ENCODE results near the gene GSC. TPM values are rescaled to one million over a fixed set of nuclear protein-coding genes. Genes with fewer than 3 reads are reported as not detected.

GSC gene
- total RNA-seq, 1 experiment from 2014 or later, result not detected

- Histone ChIP-seq H2BK120ac (ENCODE audit: low read depth, low read length, poor library complexity, severe bottlenecking) (no peak overlapping the region), H3K27me3 (ENCODE audit: insufficient read depth, low read length) (no peaks in the 10 kb centered on the region), H3K79me1 (ENCODE audit: insufficient read depth, low read depth, low read length, poor library complexity, severe bottlenecking) (no peaks in the 10 kb centered on the region), H3K56ac (ENCODE audit: insufficient read length, low read depth, low read length) (no peak overlapping the region), H2BK5ac (ENCODE audit: insufficient read length, low read length) (no peak overlapping the region), H3K79me2 (ENCODE audit: insufficient read depth, low read length) (no peaks in the 10 kb centered on the region), H3K23me2 (ENCODE audit: insufficient read length, low read depth, low read length, poor library complexity, severe bottlenecking) (no peaks in the 10 kb centered on the region), H3T11ph (ENCODE audit: low read length) (no peak overlapping the region), H3K4me2 (ENCODE audit: insufficient read depth, insufficient read length, low read length) (no peak overlapping the region), H4K5ac (ENCODE audit: insufficient read length, low read depth, low read length) (no peak overlapping the region), H3K9ac (ENCODE audit: extremely low read depth, insufficient read length, low read length) (no peak overlapping the region), H3K27ac (ENCODE audit: insufficient read length, low read depth, low read length) (no peak overlapping the region), H3K23ac (ENCODE audit: insufficient read length, low read depth, low read length) (no peak overlapping the region), H2BK12ac (ENCODE audit: insufficient read length, low read depth, low read length) (no peak overlapping the region), H3K18ac (ENCODE audit: insufficient read length, low read depth, low read length) (no peak overlapping the region), H4K20me1 (ENCODE audit: control insufficient read depth, insufficient read depth, insufficient read length) (no peaks in the 10 kb centered on the region), H2AK5ac (ENCODE audit: insufficient read length, low read length) (no peak overlapping the region), H2BK20ac (ENCODE audit: low read depth, low read length, poor library complexity, severe bottlenecking) (no peak overlapping the region), H4K91ac (ENCODE audit: insufficient read length, low read depth, low read length) (no peak overlapping the region), H2AFZ (ENCODE audit: low read length) (no peak overlapping the region), H4K8ac (replicated peaks; ENCODE audit: insufficient read length, low read depth, low read length) (no peak overlapping the region), H2BK15ac (ENCODE audit: low read depth, low read length) (no peak overlapping the region), H3K4me1 (ENCODE audit: insufficient read depth, low read length) (no peaks in the 10 kb centered on the region), H3K9me3 (ENCODE audit: control insufficient read depth, low read depth, low read length) (no peaks in the 10 kb centered on the region), H3K14ac (ENCODE audit: insufficient read depth, low read length) (no peak overlapping the region), H3K4ac (ENCODE audit: low read depth, low read length) (no peak overlapping the region)
- Mint-ChIP-seq H3K4me1 (peaks cover 8 to 15% of the 10 kb centered on the region in 2 experiments), H3K9me3 (no peaks in the 10 kb centered on the region; a peak in 2 of 5 replicates), H3K27me3 (ENCODE audit: low read depth) (peaks cover 5% of the 10 kb centered on the region), H3K4me3 (no peak overlapping the region), H3K27ac (no peak overlapping the region), H3K36me3 (ENCODE audit: insufficient read depth in 1 of 3, low read depth in 3 of 3) (no peaks in the 10 kb centered on the region)
- no peak for TF ChIP-seq CTCF (conservative IDR thresholded peaks at IDR 0.05)
- whole genome bisulfite sequencing (ENCODE audit: extremely low coverage, insufficient read length, low lambda C conversion rate), result no CpG with 5 or more reads among the region's 2 CpGs
- no peak for DNase-seq
These were observed 44.9 kb downstream of the GSC start for GRCh38 chr14:94724993-94725392.

Data from H9 (cell line).